K562 (cell line): ENCODE measurements around the gene DIS3L2.

Source experiments
- ARNT ChIP-seq, 2 experiments: fragments of 450-650 bp; IDR thresholded peaks; 2 replicates each; pipeline ENCODE4 v1.6.1; 2016; ENCODE audit warnings: mild to moderate bottlenecking in 1 of 2
- ESRRB ChIP-seq: fragments of 250-450 bp; sonication (Bioruptor Pico); IDR thresholded peaks from 2 replicates; pipeline ENCODE4 v1.5.0; 2020; ENCODE audit warnings: mild to moderate bottlenecking, moderate library complexity, borderline replicate concordance
- FOXP1 ChIP-seq: sonication (generic); formaldehyde crosslinking; IDR thresholded peaks from 2 replicates; pipeline ENCODE4 v1.8.0; 2022; ENCODE audit warnings: mild to moderate bottlenecking, missing genetic modification reagents
- HDAC2 ChIP-seq: fragments of 450-650 bp; IDR thresholded peaks from 2 replicates; pipeline ENCODE4 v1.6.1; 2016; ENCODE audit warnings: mild to moderate bottlenecking
- MYNN ChIP-seq, 2 experiments: sonication (generic); formaldehyde crosslinking in 1 of 2; IDR thresholded peaks; 2 replicates each; pipeline versions ENCODE4 v1.5.0 to v1.6.1; 2016 to 2020; ENCODE audit warnings: antibody characterized with exemption in 1 of 2, missing genetic modification reagents in 1 of 2
- RBM17 ChIP-seq: fragments of 200-400 bp; formaldehyde crosslinking; IDR thresholded peaks from 2 replicates; pipeline ENCODE4 v1.6.1; 2017; ENCODE audit warnings: low read depth, mild to moderate bottlenecking, low read length, borderline replicate concordance
- TARDBP ChIP-seq: fragments of 450-650 bp; IDR thresholded peaks from 2 replicates; pipeline ENCODE4 v1.6.1; 2016
- TF ChIP-seq, protein P1 (sequence below): sonication (generic); formaldehyde crosslinking; IDR thresholded peaks from 2 replicates; pipeline ENCODE4 v1.5.0; 2020; ENCODE audit warnings: missing genetic modification reagents
- TF ChIP-seq, protein P2 (sequence below): fragments of 250-450 bp; sonication (Bioruptor Pico); IDR thresholded peaks from 2 replicates; pipeline ENCODE4 v1.8.0; 2022; ENCODE audit warnings: moderate library complexity, mild to moderate bottlenecking, inconsistent platforms
- TF ChIP-seq, protein P3 (sequence below), 2 experiments: fragments of 450-650 bp in 1 of 2; sonication (generic) in 1 of 2; formaldehyde crosslinking; conservative IDR thresholded peaks; 2 replicates each; pipeline versions ENCODE4 v1.4.0 to v1.8.1; 2020 to 2022; ENCODE audit warnings: mild to moderate bottlenecking in 1 of 2, missing genetic modification reagents in 1 of 2

DNA sequence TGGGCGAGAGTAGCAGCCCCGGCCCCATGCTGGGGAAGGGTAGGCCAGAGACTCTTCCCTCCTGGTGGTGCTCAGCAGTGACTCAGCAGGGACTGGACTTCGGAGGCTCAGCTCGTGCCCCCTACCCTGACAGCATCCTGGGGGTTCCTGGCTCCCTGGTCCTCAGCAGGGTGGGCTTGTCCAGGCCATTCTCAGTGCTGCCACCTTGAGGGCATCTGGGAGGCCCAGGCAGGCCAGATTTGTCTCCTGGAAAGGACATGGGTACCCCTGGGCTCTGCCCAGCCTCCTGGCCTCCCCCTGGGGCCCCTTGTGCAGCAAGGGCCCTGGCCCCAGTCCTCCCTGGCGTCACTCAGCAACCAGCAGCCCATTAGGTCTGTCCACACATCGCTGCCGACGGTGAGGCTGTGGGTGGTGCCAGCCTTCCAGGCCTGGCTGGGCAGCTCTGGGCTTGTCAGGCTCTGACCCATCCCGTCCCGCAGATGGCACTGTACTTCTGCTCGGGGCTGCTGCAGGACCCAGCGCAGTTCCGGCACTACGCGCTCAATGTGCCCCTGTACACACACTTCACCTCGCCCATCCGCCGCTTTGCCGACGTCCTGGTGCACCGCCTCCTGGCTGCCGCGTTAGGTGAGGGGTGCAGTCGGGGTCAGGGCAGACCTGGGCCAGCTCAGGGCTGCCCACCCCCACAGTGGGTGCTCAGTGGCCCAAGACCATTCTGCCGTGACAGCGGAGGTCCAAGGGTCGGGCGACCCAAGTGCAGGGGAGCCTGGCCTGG lies 372.0 kb downstream of the DIS3L2 start:
- TF ChIP-seq ARNT (IDR thresholded peaks at IDR 0.05): no peak
- no peak for TF ChIP-seq TARDBP
- no peak for TF ChIP-seq HDAC2
- no peak for TF ChIP-seq FOXP1 (CRISPR knock-in tag)
- no peak for TF ChIP-seq ESRRB (CRISPR knock-in tag)
- no peak for TF ChIP-seq MYNN (IDR thresholded peaks at IDR 0.05)
- TF ChIP-seq MYNN (CRISPR knock-in tag; IDR thresholded peaks at IDR 0.05): no peak
- TF ChIP-seq, protein P1, sequence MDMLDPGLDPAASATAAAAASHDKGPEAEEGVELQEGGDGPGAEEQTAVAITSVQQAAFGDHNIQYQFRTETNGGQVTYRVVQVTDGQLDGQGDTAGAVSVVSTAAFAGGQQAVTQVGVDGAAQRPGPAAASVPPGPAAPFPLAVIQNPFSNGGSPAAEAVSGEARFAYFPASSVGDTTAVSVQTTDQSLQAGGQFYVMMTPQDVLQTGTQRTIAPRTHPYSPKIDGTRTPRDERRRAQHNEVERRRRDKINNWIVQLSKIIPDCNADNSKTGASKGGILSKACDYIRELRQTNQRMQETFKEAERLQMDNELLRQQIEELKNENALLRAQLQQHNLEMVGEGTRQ (CRISPR knock-in tag): no peak
- TF ChIP-seq, protein P2, sequence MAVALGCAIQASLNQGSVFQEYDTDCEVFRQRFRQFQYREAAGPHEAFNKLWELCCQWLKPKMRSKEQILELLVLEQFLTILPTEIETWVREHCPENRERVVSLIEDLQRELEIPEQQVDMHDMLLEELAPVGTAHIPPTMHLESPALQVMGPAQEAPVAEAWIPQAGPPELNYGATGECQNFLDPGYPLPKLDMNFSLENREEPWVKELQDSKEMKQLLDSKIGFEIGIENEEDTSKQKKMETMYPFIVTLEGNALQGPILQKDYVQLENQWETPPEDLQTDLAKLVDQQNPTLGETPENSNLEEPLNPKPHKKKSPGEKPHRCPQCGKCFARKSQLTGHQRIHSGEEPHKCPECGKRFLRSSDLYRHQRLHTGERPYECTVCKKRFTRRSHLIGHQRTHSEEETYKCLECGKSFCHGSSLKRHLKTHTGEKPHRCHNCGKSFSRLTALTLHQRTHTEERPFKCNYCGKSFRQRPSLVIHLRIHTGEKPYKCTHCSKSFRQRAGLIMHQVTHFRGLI: no peak
- no peak for TF ChIP-seq RBM17
- TF ChIP-seq, protein P3, sequence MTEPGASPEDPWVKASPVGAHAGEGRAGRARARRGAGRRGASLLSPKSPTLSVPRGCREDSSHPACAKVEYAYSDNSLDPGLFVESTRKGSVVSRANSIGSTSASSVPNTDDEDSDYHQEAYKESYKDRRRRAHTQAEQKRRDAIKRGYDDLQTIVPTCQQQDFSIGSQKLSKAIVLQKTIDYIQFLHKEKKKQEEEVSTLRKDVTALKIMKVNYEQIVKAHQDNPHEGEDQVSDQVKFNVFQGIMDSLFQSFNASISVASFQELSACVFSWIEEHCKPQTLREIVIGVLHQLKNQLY (CRISPR knock-in tag; conservative IDR thresholded peaks at IDR 0.05): no peak
